DMS 273 treated with DMSO at 0.1 percent for 48 hours (cell line): Measurements from ENCODE around the gene NPTX2.

ENCODE experiments used
- DNase-seq: peaks from one replicate; lab custom pipeline; 2025; lab: John Stamatoyannopoulos, UW

NPTX2 gene

GRCh38 chr7:98618786-98619185, 1.7 kb downstream of the NPTX2 start:
- DNase-seq, result no peak

GRCh38 chr7:98619450-98620321, 2.6 kb downstream of the NPTX2 start:
- no peak for DNase-seq

GRCh38 chr7:98621573-98622482, 4.7 kb downstream of the NPTX2 start:
- no peak for DNase-seq

DNA sequence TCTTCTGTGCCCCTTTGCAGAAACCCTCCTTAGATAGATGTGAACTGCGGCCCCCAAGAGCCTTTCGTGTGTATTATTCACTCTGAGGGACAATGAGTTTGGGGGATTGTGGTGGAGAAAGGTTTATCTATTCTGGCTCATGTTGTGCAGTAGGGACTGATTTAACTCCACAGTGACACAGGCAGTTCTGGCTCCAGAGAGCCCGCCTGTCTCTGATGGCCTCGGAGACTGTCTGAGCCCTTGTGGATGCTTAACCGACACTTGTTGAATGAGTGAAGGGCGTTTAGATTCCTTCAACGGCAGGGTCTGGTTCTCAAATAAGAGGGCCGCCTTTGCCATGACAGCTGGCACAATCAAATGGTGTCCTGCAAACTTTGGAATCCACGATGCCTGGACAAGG, 5.8 kb downstream of the NPTX2 start:
- no peak for DNase-seq

- no peak for DNase-seq
Measured at GRCh38 chr7:98624846-98625420, 7.8 kb downstream of the NPTX2 start.

GRCh38 chr7:98626460-98627412, 9.7 kb downstream of the NPTX2 start:
- no peak for DNase-seq

GRCh38 chr7:98627413-98627790, 10.3 kb downstream of the NPTX2 start:
- DNase-seq, result no peak

- DNase-seq, result no peak
Measured at GRCh38 chr7:98628418-98628817, 11.3 kb downstream of the NPTX2 start.

- DNase-seq, result no peak
Measured at GRCh38 chr7:98629001-98629431, 11.9 kb downstream of the NPTX2 start.

GRCh38 chr7:98630149-98630548, 13.1 kb downstream of the NPTX2 start:
- DNase-seq, result no peak

- DNase-seq, result no peak
Measured at GRCh38 chr7:98630770-98631169, 13.7 kb downstream of the NPTX2 start.

GRCh38 chr7:98638853-98639252, 21.8 kb downstream of the NPTX2 start:
- no peak for DNase-seq

GRCh38 chr7:98640375-98640774, 23.3 kb downstream of the NPTX2 start:
- no peak for DNase-seq

DNA sequence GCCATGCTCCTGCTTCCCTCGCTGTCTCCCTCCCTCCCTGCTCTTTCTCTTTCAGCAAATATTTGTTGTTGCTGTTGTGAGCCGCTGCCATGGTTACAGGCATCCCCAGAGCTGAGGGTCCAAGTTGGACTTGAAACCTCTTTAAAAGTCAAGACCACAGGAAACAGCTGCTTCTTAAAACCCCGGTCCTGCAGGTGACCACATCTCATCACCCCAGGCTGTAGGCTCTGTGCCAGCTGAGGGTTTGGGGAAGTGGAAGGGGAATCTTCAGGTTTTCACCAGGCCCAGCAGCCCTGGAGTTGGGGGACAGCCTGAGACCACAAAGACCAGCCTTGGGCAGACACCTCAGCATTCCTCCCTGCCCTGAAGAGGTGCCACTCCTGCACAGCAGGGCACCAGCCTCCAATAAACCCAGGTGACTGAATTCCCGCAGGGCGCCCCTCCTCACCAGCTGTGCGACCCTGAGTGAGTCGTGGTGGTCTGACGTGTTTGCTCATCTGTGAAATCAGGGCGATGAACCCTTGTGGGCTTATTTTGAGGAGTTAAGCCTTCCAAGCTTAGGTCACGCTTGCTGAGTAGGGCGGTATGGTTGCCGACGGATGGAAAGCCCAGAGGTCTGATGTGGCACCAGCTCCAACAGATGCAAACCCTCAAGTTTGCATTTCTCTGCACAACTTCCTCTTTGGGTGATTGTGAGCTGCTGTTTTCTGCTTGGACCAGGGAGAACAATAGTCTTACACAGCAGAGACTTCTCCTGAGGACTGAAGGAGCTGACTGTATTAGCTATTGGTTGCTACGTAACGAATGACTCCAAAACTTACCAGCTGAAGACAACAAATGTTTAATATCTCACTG, 24.8 kb downstream of the NPTX2 start:
- DNase-seq, result no peak

- no peak for DNase-seq
Measured at GRCh38 chr7:98643236-98643985, 26.3 kb downstream of the NPTX2 start.

DNA sequence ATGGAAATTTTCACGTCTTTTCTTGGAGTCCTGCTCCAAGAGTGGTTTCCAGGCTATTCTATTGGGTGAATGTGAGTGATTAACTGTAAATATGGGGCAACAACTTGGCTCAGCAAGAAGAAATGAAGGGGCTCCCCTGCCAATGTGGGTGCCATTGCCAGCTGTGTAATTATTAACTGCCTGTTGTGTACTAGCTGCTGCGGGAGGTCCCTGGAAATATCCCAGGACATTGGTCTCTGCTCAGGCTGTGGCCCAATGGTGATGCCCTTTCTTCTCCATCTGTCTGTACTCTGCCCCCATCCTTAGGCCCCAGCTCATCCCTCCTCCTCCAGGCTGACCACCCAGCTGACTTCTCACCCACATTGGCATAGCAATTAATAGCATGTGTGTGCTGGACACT, 29.4 kb downstream of the NPTX2 start:
- no peak for DNase-seq

DNA sequence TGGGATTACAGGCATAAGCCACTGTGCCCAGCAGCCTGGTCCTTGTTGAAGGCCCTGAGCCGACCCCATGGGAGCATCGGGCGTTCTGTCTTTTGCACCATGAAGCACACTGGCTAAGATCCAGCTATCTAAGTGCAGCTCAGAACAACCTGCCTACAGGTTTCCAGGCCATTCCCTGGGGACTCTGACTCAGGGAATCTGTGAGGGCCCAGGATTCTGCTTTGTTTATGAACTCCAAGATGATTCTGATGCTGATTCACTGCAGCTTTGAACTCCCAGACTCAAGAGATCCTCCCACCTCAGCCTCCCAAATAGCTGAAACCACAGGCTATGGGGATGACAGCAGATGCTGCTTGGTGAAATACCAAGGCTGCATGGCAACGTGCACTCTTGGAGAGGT, 30.2 kb downstream of the NPTX2 start:
- DNase-seq, result no peak

- DNase-seq, result no peak
Measured at GRCh38 chr7:98651760-98652159, 34.7 kb downstream of the NPTX2 start.

- no peak for DNase-seq
Measured at GRCh38 chr7:98653601-98654310, 36.7 kb downstream of the NPTX2 start.
